GM23248 (cell line): ENCODE measurements around the gene SEMA3G. TPM values are rescaled to one million over a fixed set of nuclear protein-coding genes. Genes with fewer than 3 reads are reported as not detected.
A peak's percentile ranks its signal among the peaks of the same experiment; 100 is the strongest.

Source experiments
- DNase-seq: peaks from one replicate; pipeline ENCODE4 v3.0.0-alpha.2; 2015
- H2AFZ ChIP-seq: fragments of 200-600 bp; sonication (generic); 2 replicates; pipeline ENCODE4 v1.6.1; 2016; ENCODE audit warnings: antibody characterized with exemption
- H3F3A ChIP-seq: fragments of 200-600 bp; sonication (generic); 2 replicates; pipeline ENCODE4 v1.6.1; 2016; ENCODE audit warnings: mild to moderate bottlenecking, antibody characterized with exemption, mixed run types; ENCODE audit not compliant: insufficient read depth
- H3K27ac ChIP-seq: fragments of 200-600 bp; sonication (generic); 2 replicates; pipeline ENCODE4 v1.5.1; 2016; ENCODE audit warnings: mild to moderate bottlenecking
- H3K27me3 ChIP-seq: fragments of 200-600 bp; sonication (generic); replicated peaks from 2 replicates; pipeline ENCODE4 v1.6.1; 2016; ENCODE audit warnings: mild to moderate bottlenecking; ENCODE audit not compliant: insufficient read depth
- H3K36me3 ChIP-seq: fragments of 200-600 bp; sonication (generic); 2 replicates; pipeline ENCODE4 v1.6.1; 2016; ENCODE audit warnings: low read depth, mild to moderate bottlenecking
- H3K4me1 ChIP-seq: fragments of 200-600 bp; sonication (generic); 2 replicates; pipeline ENCODE4 v1.6.1; 2016; ENCODE audit warnings: mild to moderate bottlenecking; ENCODE audit not compliant: insufficient read depth
- H3K4me2 ChIP-seq: fragments of 200-600 bp; sonication (generic); one replicate; pipeline ENCODE4 v1.6.1; 2016; ENCODE audit warnings: mild to moderate bottlenecking; ENCODE audit not compliant: unreplicated experiment
- H3K4me3 ChIP-seq: fragments of 200-600 bp; sonication (generic); 2 replicates; pipeline ENCODE4 v1.5.1; 2016; ENCODE audit warnings: mild to moderate bottlenecking
- H3K79me2 ChIP-seq: fragments of 200-600 bp; sonication (generic); 2 replicates; pipeline ENCODE4 v1.6.1; 2016; ENCODE audit warnings: mild to moderate bottlenecking; ENCODE audit not compliant: insufficient read depth
- H3K9ac ChIP-seq: fragments of 200-600 bp; sonication (generic); 2 replicates; pipeline ENCODE4 v1.6.1; 2016; ENCODE audit warnings: mild to moderate bottlenecking
- H3K9me2 ChIP-seq: fragments of 200-600 bp; sonication (generic); 2 replicates; pipeline ENCODE4 v1.6.1; 2016; ENCODE audit warnings: mixed run types, mild to moderate bottlenecking, moderate library complexity; ENCODE audit not compliant: insufficient read depth
- H3K9me3 ChIP-seq: fragments of 200-600 bp; sonication (generic); one replicate; pipeline ENCODE4 v1.6.1; 2017; ENCODE audit warnings: low read depth
- H4K20me1 ChIP-seq: fragments of 200-600 bp; sonication (generic); 2 replicates; pipeline ENCODE4 v1.6.0; 2016; ENCODE audit not compliant: insufficient read depth
- EZH2 ChIP-seq: fragments of 200-600 bp; sonication (generic); IDR thresholded peaks from 2 replicates; pipeline ENCODE4 v1.6.1; 2018; ENCODE audit warnings: antibody characterized with exemption, mild to moderate bottlenecking; ENCODE audit not compliant: insufficient read depth, poor library complexity, severe bottlenecking
- EZH2phosphoT487 ChIP-seq: fragments of 200-600 bp; sonication (generic); IDR thresholded peaks from 2 replicates; pipeline ENCODE4 v1.6.1; 2018; ENCODE audit warnings: antibody characterized with exemption, moderate library complexity, mild to moderate bottlenecking, low read depth; ENCODE audit not compliant: insufficient read depth
- WGBS, 2 experiments: methylation state at CpG; one replicate each; pipeline ENCODE4 v1.1.6; 2015 to 2017; ENCODE audit warnings: low lambda C conversion rate in 2 of 2, low coverage in 1 of 2; ENCODE audit errors: missing lambda C conversion rate in 2 of 2; 5-methylcytosine and 5-hydroxymethylcytosine counted together
- in situ Hi-C: fragments of 300-500 bp; cut with MboI; formaldehyde crosslinking; loops from 2 replicates; pipeline ENCODE4 v1.15.0; 2020
- polyA plus RNA-seq: library from polyadenylated mRNA; unstranded; fragments of >200 nt; fragmentation: Nextera tagmentation; extraction: Ambion mirVana; gene quantifications from 2 replicates; pipeline ENCODE4 v1.2.1, GENCODE V29; 2016
- total RNA-seq: library from RNA; depleted of rRNA; stranded (reverse); fragments of >200 nt; shearing (Covaris generic); gene quantifications from 2 replicates; pipeline ENCODE4 v1.2.3, GENCODE V29; 2014

Gene SEMA3G
- total and polyA plus RNA-seq, 2 experiments from 2014 or later, result 0.21 TPM; not detected in 1

GRCh38 chr3:52429031-52429430 lies 15.9 kb downstream of the SEMA3G start:
- TF ChIP-seq EZH2phosphoT487 (no peak), EZH2 (no peak)
- H3K4me3 ChIP-seq, result no peak overlapping the region
- in situ Hi-C loops, result no loop called here
- no peak overlapping the region for H3K9ac ChIP-seq
- WGBS, 2 experiments, result 43 to 54% methylated on average over 3 of the region's 3 CpGs
- H3K4me2 ChIP-seq, result no peak overlapping the region
- H3K27me3 ChIP-seq, result no peaks in the 10 kb centered on the region
- H3K27ac ChIP-seq, result no peak overlapping the region
- no peaks in the 10 kb centered on the region for H3K36me3 ChIP-seq
- no peaks in the 10 kb centered on the region for H4K20me1 ChIP-seq
- no peaks in the 10 kb centered on the region for H3K79me2 ChIP-seq
- no peak overlapping the region for H2AFZ ChIP-seq
- no peaks in the 10 kb centered on the region for H3F3A ChIP-seq
- H3K4me1 ChIP-seq, result no peaks in the 10 kb centered on the region
- H3K9me2 ChIP-seq, result no peaks in the 10 kb centered on the region
- H3K9me3 ChIP-seq, result no peaks in the 10 kb centered on the region
- DNase-seq, result no peak

GRCh38 chr3:52428151-52429005 lies 16.5 kb downstream of the SEMA3G start:
- Histone ChIP-seq H3F3A (no peaks in the 10 kb centered on the region), H3K9me2 (no peaks in the 10 kb centered on the region), H3K4me2 (no peak overlapping the region), H3K79me2 (no peaks in the 10 kb centered on the region), H3K4me1 (no peaks in the 10 kb centered on the region), H2AFZ (no peak overlapping the region), H3K27ac (no peak overlapping the region), H4K20me1 (no peaks in the 10 kb centered on the region), H3K27me3 (no peaks in the 10 kb centered on the region), H3K9me3 (no peaks in the 10 kb centered on the region), H3K4me3 (no peak overlapping the region), H3K9ac (no peak overlapping the region), H3K36me3 (no peaks in the 10 kb centered on the region)
- WGBS, 2 experiments, result 5 to 8% methylated on average over 7 of the region's 7 CpGs
- DNase-seq, result peak; percentile 85
- TF ChIP-seq EZH2phosphoT487 (no peak), EZH2 (no peak)
- in situ Hi-C loops, result no loop called here

- Histone ChIP-seq H2AFZ (no peak overlapping the region), H3K36me3 (no peaks in the 10 kb centered on the region), H4K20me1 (no peaks in the 10 kb centered on the region), H3K27ac (no peak overlapping the region), H3K4me1 (no peaks in the 10 kb centered on the region), H3K9me2 (no peaks in the 10 kb centered on the region), H3K79me2 (no peaks in the 10 kb centered on the region), H3K9me3 (no peaks in the 10 kb centered on the region), H3K4me3 (no peak overlapping the region), H3K27me3 (no peaks in the 10 kb centered on the region), H3F3A (no peaks in the 10 kb centered on the region), H3K9ac (no peak overlapping the region), H3K4me2 (no peak overlapping the region)
- in situ Hi-C loops, result no loop called here
- no peak for DNase-seq
- 38 to 51% methylated on average over 5 of the region's 5 CpGs for WGBS, 2 experiments
- TF ChIP-seq EZH2phosphoT487, result no peak
- no peak for TF ChIP-seq EZH2
Measured at GRCh38 chr3:52423173-52423572, 21.7 kb downstream of the SEMA3G start.

GRCh38 chr3:52422669-52423068 lies 22.2 kb downstream of the SEMA3G start:
- no peaks in the 10 kb centered on the region for H3K27me3 ChIP-seq
- no peaks in the 10 kb centered on the region for H3K4me1 ChIP-seq
- WGBS, 2 experiments, result 85% methylated on average over 3 of the region's 3 CpGs
- H3K9me3 ChIP-seq, result no peaks in the 10 kb centered on the region
- no peaks in the 10 kb centered on the region for H3K79me2 ChIP-seq
- H3K4me2 ChIP-seq, result no peak overlapping the region
- H4K20me1 ChIP-seq, result no peaks in the 10 kb centered on the region
- H3K4me3 ChIP-seq, result no peak overlapping the region
- no peak overlapping the region for H3K9ac ChIP-seq
- H3F3A ChIP-seq, result no peaks in the 10 kb centered on the region
- H2AFZ ChIP-seq, result no peak overlapping the region
- H3K27ac ChIP-seq, result no peak overlapping the region
- in situ Hi-C loops, result no loop called here
- no peak for DNase-seq
- TF ChIP-seq EZH2phosphoT487, result no peak
- no peak for TF ChIP-seq EZH2
- no peaks in the 10 kb centered on the region for H3K36me3 ChIP-seq
- H3K9me2 ChIP-seq, result no peaks in the 10 kb centered on the region
